ENCODE data around the gene SAMD4A.

GRCh38 chr14:54715811-54716210 lies 148.9 kb downstream of the SAMD4A start:
- TF ChIP-seq CTCF (conservative IDR thresholded peaks at IDR 0.05), result no peak
- no peak for TF ChIP-seq EZH2 (IDR thresholded peaks at IDR 0.05; ENCODE audit: low read depth)

All from PC-9 (cell line).